K562 (cell line): ENCODE data around the gene MRFAP1. TPM values are rescaled to one million over a fixed set of nuclear protein-coding genes. Genes with fewer than 3 reads are reported as not detected.

ENCODE experiments used
- BDP1 ChIP-seq: IDR thresholded peaks from 3 replicates; pipeline ENCODE4 v1.6.1; 2011; ENCODE audit not compliant: insufficient read length, insufficient read depth
- CSDE1 ChIP-seq, 2 experiments: fragments of 450-650 bp; IDR thresholded peaks; 2 replicates each; pipeline ENCODE4 v1.6.1; 2016; ENCODE audit warnings: mild to moderate bottlenecking in 1 of 2
- CTBP1 ChIP-seq: fragments of 450-650 bp; IDR thresholded peaks from 2 replicates; pipeline ENCODE4 v1.6.1; 2016; ENCODE audit warnings: borderline replicate concordance
- ELF1 ChIP-seq: fragments of 200-800 bp; sonication (Bioruptor generic); IDR thresholded peaks from 2 replicates; pipeline ENCODE4 v1.6.1; 2016; ENCODE audit warnings: missing genetic modification characterization, missing compliant biosample characterization
- ETV1 ChIP-seq: fragments of 450-650 bp; conservative IDR thresholded peaks from 2 replicates; pipeline ENCODE4 v1.6.1; 2016; ENCODE audit warnings: missing genetic modification characterization, control low read depth, low read depth, missing compliant biosample characterization
- IRF9 ChIP-seq: fragments of 450-650 bp; IDR thresholded peaks from 2 replicates; pipeline ENCODE4 v1.6.1; 2016; ENCODE audit warnings: missing biosample characterization, missing genetic modification characterization
- LCOR ChIP-seq: sonication (generic); formaldehyde crosslinking; IDR thresholded peaks from 2 replicates; pipeline ENCODE4 v1.8.0; 2022; ENCODE audit warnings: mild to moderate bottlenecking, missing genetic modification reagents
- NFE2 ChIP-seq: IDR thresholded peaks from 2 replicates; pipeline ENCODE4 v1.6.1; 2014; ENCODE audit warnings: antibody characterized with exemption, low read depth
- RBM22 ChIP-seq: fragments of 200-400 bp; formaldehyde crosslinking; IDR thresholded peaks from 2 replicates; pipeline ENCODE4 v1.6.1; 2018; ENCODE audit warnings: low read length, low read depth; ENCODE audit not compliant: poor library complexity, severe bottlenecking
- TEAD1 ChIP-seq, 2 experiments: fragments of 450-650 bp in 1 of 2; sonication (generic) in 1 of 2; formaldehyde crosslinking; IDR thresholded peaks; 2 replicates each; pipeline versions ENCODE4 v1.4.0 to v1.8.0; 2020 to 2022; ENCODE audit warnings: mild to moderate bottlenecking in 2 of 2, missing genetic modification reagents in 1 of 2
- THRB ChIP-seq: fragments of 450-650 bp; formaldehyde crosslinking; conservative IDR thresholded peaks from 2 replicates; pipeline ENCODE4 v1.4.0; 2022; ENCODE audit warnings: mild to moderate bottlenecking, missing genetic modification characterization
- XRCC4 ChIP-seq: IDR thresholded peaks from one replicate; pipeline ENCODE4 v1.6.1; 2011; ENCODE audit not compliant: insufficient read depth, insufficient read length; ENCODE audit errors: extremely low read depth
- YBX1 ChIP-seq: fragments of 450-650 bp; IDR thresholded peaks from 2 replicates; pipeline ENCODE4 v1.7.1; 2016; ENCODE audit warnings: mild to moderate bottlenecking
- ZFX ChIP-seq: sonication (generic); formaldehyde crosslinking; IDR thresholded peaks from 2 replicates; pipeline ENCODE4 v1.8.0; 2022; ENCODE audit warnings: mild to moderate bottlenecking, missing genetic modification reagents, moderate library complexity
- ZNF253 ChIP-seq: fragments of 250-450 bp; sonication (Bioruptor Pico); conservative IDR thresholded peaks from 2 replicates; pipeline ENCODE4 v1.6.1; 2021; ENCODE audit warnings: mild to moderate bottlenecking
- ZNF395 ChIP-seq: fragments of 200-800 bp; sonication (Bioruptor generic); IDR thresholded peaks from 2 replicates; pipeline ENCODE4 v1.6.1; 2017; ENCODE audit warnings: missing genetic modification characterization, missing compliant biosample characterization
- ZNF583 ChIP-seq: fragments of 250-450 bp; sonication (Bioruptor Pico); IDR thresholded peaks from 2 replicates; pipeline ENCODE4 v1.4.0; 2020
- polyA plus RNA-seq, 8 experiments: library from polyadenylated mRNA; depleted of rRNA in 4 of 8; stranded (reverse) in 5 of 8; unstranded in 3 of 8; fragments of >200 nt; fragmentation: Nextera tagmentation in 2 of 8; fragmentation: Illumina TruSeq in 1 of 8; extraction: Ambion mirVana in 2 of 8; extraction: Trizol in 1 of 8; gene quantifications; 2 replicates each; pipeline versions ENCODE4 v1.2.1 to v1.2.3, GENCODE V29; 2011 to 2014; ENCODE audit warnings: inconsistent platforms in 1 of 8, missing spikeins in 1 of 8
- total RNA-seq, 7 experiments: library from RNA; depleted of rRNA in 6 of 7; stranded (reverse); fragments of >200 nt in 6 of 7; fragmentation: Illumina TruSeq in 2 of 7; extraction: Trizol in 2 of 7; gene quantifications; 2 replicates each; pipeline versions ENCODE4 v1.2.1 to v1.2.3, GENCODE V29; 2011 to 2021; ENCODE audit warnings: low replicate concordance in 1 of 7
- TF ChIP-seq, protein P1 (sequence below): IDR thresholded peaks from 2 replicates; pipeline ENCODE4 v1.6.1; 2011; ENCODE audit warnings: borderline replicate concordance, low read depth, mild to moderate bottlenecking, moderate library complexity, low read length; ENCODE audit not compliant: insufficient read depth, poor library complexity, severe bottlenecking
- TF ChIP-seq, protein P2 (sequence below), 2 experiments: IDR thresholded peaks; 2 replicates each; pipeline ENCODE4 v1.6.1; 2012; ENCODE audit warnings: improper control_type of control experiment in 2 of 2, low read depth in 2 of 2, low read length in 2 of 2, borderline replicate concordance in 1 of 2

The MRFAP1 gene
- total and polyA plus RNA-seq, 9 of the 15 experiments (the other 6 are each of a cell fraction or from before 2014, with no cell fraction given) = 46.0 to 270 (median 151) TPM

DNA sequence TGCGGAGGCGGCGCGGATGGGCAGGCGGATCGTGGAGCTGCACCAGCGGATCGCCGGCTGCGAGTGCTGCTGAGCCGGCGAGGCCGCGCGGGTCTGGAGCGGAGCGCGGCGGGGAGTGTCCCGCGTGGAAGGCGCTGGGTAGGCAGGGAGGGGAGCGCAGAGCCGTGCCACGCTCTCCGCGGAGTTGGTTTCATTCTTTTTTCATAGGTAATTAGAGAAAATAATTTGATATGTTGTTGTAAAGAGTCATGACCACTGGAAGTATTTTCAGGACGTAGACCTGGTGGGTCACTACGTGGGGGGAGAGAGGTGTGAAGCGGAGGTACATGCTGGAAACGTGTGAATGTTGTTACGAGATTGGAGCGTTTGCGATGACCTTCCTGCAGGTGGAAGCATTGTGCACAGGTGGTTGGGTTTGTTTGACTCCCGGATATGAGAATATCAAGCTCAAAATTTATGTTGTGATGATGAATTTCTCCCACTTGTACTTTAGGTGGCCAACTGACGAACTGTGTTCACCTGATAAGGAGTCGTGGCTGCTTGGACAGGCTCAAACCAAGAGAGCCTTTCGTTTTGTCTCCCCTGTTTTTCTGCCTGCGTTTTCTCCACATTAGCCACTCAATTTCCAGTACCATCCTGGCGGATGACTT lies 34.1 kb downstream of the MRFAP1 start (continued):
- TF ChIP-seq, protein P1, sequence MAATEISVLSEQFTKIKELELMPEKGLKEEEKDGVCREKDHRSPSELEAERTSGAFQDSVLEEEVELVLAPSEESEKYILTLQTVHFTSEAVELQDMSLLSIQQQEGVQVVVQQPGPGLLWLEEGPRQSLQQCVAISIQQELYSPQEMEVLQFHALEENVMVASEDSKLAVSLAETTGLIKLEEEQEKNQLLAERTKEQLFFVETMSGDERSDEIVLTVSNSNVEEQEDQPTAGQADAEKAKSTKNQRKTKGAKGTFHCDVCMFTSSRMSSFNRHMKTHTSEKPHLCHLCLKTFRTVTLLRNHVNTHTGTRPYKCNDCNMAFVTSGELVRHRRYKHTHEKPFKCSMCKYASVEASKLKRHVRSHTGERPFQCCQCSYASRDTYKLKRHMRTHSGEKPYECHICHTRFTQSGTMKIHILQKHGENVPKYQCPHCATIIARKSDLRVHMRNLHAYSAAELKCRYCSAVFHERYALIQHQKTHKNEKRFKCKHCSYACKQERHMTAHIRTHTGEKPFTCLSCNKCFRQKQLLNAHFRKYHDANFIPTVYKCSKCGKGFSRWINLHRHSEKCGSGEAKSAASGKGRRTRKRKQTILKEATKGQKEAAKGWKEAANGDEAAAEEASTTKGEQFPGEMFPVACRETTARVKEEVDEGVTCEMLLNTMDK = peak; percentile 42
- TF ChIP-seq RBM22 (no peak), BDP1 (no peak), ETV1 (tag) (peak; percentile 79), IRF9 (tag) (no peak), ZFX (CRISPR knock-in tag) (no peak), ELF1 (tag) (no peak), CTBP1 (no peak; the same call in 1 of the 2 replicates), ZNF395 (no peak), ZNF253 (no peak), TEAD1 (CRISPR knock-in tag; IDR thresholded peaks at IDR 0.05) (peak in 1 of 2 experiments; percentile 26; a peak in 1 of 4 replicates), ZNF583 (CRISPR knock-in tag) (no peak), NFE2 (no peak), LCOR (CRISPR knock-in tag) (no peak), XRCC4 (no peak), CSDE1 (IDR thresholded peaks at IDR 0.05) (no peak), YBX1 (no peak), THRB (no peak)
- TF ChIP-seq, protein P2, sequence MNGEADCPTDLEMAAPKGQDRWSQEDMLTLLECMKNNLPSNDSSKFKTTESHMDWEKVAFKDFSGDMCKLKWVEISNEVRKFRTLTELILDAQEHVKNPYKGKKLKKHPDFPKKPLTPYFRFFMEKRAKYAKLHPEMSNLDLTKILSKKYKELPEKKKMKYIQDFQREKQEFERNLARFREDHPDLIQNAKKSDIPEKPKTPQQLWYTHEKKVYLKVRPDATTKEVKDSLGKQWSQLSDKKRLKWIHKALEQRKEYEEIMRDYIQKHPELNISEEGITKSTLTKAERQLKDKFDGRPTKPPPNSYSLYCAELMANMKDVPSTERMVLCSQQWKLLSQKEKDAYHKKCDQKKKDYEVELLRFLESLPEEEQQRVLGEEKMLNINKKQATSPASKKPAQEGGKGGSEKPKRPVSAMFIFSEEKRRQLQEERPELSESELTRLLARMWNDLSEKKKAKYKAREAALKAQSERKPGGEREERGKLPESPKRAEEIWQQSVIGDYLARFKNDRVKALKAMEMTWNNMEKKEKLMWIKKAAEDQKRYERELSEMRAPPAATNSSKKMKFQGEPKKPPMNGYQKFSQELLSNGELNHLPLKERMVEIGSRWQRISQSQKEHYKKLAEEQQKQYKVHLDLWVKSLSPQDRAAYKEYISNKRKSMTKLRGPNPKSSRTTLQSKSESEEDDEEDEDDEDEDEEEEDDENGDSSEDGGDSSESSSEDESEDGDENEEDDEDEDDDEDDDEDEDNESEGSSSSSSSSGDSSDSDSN (IDR thresholded peaks at IDR 0.05; ENCODE audit: borderline replicate concordance in 1 of 2, low read depth in 2 of 2, low read length in 2 of 2) = no peak
